ENCODE measurements around the gene EFCAB11.

Gene EFCAB11

GRCh38 chr14:89755816-89756215 lies 198.7 kb downstream of the EFCAB11 start:
- DNase-seq: no peak

- DNase-seq: no peak
Observed at GRCh38 chr14:89753828-89754412, 200.6 kb downstream of the EFCAB11 start.

GRCh38 chr14:89750908-89751392 lies 203.6 kb downstream of the EFCAB11 start:
- no peak for DNase-seq

GRCh38 chr14:89750281-89750755 lies 204.2 kb downstream of the EFCAB11 start:
- no peak for DNase-seq

GRCh38 chr14:89748004-89748403 lies 206.5 kb downstream of the EFCAB11 start:
- no peak for DNase-seq

- DNase-seq: no peak
Observed at GRCh38 chr14:89747126-89747525, 207.4 kb downstream of the EFCAB11 start.

- no peak for DNase-seq
Observed at GRCh38 chr14:89746654-89747053, 207.9 kb downstream of the EFCAB11 start.

GRCh38 chr14:89746135-89746534 lies 208.4 kb downstream of the EFCAB11 start:
- no peak for DNase-seq
